Fibroblast of lung (primary cell): ENCODE data around the gene GABRG2. TPM values are rescaled to one million over a fixed set of nuclear protein-coding genes. Genes with fewer than 3 reads are reported as not detected.

Experiments
- DNase-seq, 2 donors: peaks; one replicate each; pipeline versions ENCODE4 v3.0.0 to v3.0.0-alpha.2; 2010; ENCODE audit warnings: low read depth in 2 of 2
- H2AFZ ChIP-seq: 2 replicates; pipeline ENCODE4 v1.5.1; 2012; ENCODE audit warnings: low read length, control low read depth, inconsistent platforms
- H3K27ac ChIP-seq: 2 replicates; pipeline ENCODE4 v1.5.1; 2011; ENCODE audit warnings: low read length, control low read depth; ENCODE audit not compliant: insufficient read depth
- H3K27me3 ChIP-seq: 2 replicates; pipeline ENCODE4 v1.5.1; 2011; ENCODE audit warnings: mild to moderate bottlenecking, low read length; ENCODE audit not compliant: control insufficient read depth, insufficient read depth
- H3K36me3 ChIP-seq: 2 replicates; pipeline ENCODE4 v1.5.1; 2011; ENCODE audit warnings: low read length; ENCODE audit not compliant: control insufficient read depth, insufficient read depth
- H3K4me1 ChIP-seq: 2 replicates; pipeline ENCODE4 v1.5.1; 2011; ENCODE audit warnings: low read length; ENCODE audit not compliant: control insufficient read depth, insufficient read depth; ENCODE audit errors: extremely low read depth
- H3K4me2 ChIP-seq: 2 replicates; pipeline ENCODE4 v1.5.1; 2011; ENCODE audit warnings: low read length, control low read depth; ENCODE audit not compliant: insufficient read depth; ENCODE audit errors: extremely low read depth
- H3K4me3 ChIP-seq, 4 experiments: fragments of 200-600 bp in 1 of 4; sonication (generic) in 1 of 4; replicated peaks in 1 of 4; 2 replicates each; pipeline ENCODE4 v1.5.1; 2011 to 2016; ENCODE audit warnings: low read length in 4 of 4, low read depth in 3 of 4, mild to moderate bottlenecking in 3 of 4, control low read depth in 2 of 4, inconsistent platforms in 1 of 4, mixed read lengths in 1 of 4; ENCODE audit not compliant: insufficient read depth in 1 of 4; ENCODE audit errors: control extremely low read depth in 1 of 4
- H3K79me2 ChIP-seq: 2 replicates; pipeline ENCODE4 v1.5.1; 2012; ENCODE audit warnings: mild to moderate bottlenecking, low read length, inconsistent platforms; ENCODE audit not compliant: control insufficient read depth, insufficient read depth
- H3K9ac ChIP-seq: 2 replicates; pipeline ENCODE4 v1.5.1; 2011; ENCODE audit warnings: mild to moderate bottlenecking, low read length, control low read depth; ENCODE audit not compliant: insufficient read depth
- H3K9me3 ChIP-seq: 2 replicates; pipeline ENCODE4 v1.5.1; 2012; ENCODE audit warnings: low read depth, low read length; ENCODE audit not compliant: control insufficient read depth, insufficient read depth
- H4K20me1 ChIP-seq: 2 replicates; pipeline ENCODE4 v1.5.1; 2011; ENCODE audit warnings: low read length; ENCODE audit not compliant: control insufficient read depth, insufficient read depth; ENCODE audit errors: extremely low read depth
- EZH2 ChIP-seq: IDR thresholded peaks from 2 replicates; pipeline ENCODE4 v1.5.1; 2012; ENCODE audit warnings: low read length, control low read depth, mild to moderate bottlenecking; ENCODE audit errors: missing control alignments
- polyA plus RNA-seq, 2 donors: library from polyadenylated mRNA; depleted of rRNA in 1 of 2; stranded (reverse) in 1 of 2; unstranded in 1 of 2; fragments of >200 nt; gene quantifications; 2 replicates each; pipeline ENCODE4 v1.2.1, GENCODE V29; 2011 to 2012; ENCODE audit warnings: missing spikeins in 1 of 2
- total RNA-seq: library from RNA; depleted of rRNA; stranded (reverse); fragments of >200 nt; gene quantifications from 2 replicates; pipeline ENCODE4 v1.2.1, GENCODE V29; 2014
- TF ChIP-seq, protein P1 (sequence below), 2 donors: IDR thresholded peaks in 1 of 2; conservative IDR thresholded peaks in 1 of 2; 1 replicate in 1 of 2; 2 replicates in 1 of 2; pipeline ENCODE4 v1.5.1; 2011 to 2012; ENCODE audit warnings: low read length in 2 of 2, control low read depth in 1 of 2, inconsistent platforms in 1 of 2, low read depth in 1 of 2, mild to moderate bottlenecking in 1 of 2

GABRG2 gene
- total and polyA plus RNA-seq, 2 donors (not counting 1 experiment from before 2014, with no cell fraction given), result not detected

- Histone ChIP-seq H3K79me2 (no peaks in the 10 kb centered on the region), H3K36me3 (no peaks in the 10 kb centered on the region), H3K4me2 (no peak overlapping the region), H4K20me1 (no peaks in the 10 kb centered on the region), H3K4me1 (no peaks in the 10 kb centered on the region), H3K27me3 (no peaks in the 10 kb centered on the region), H3K4me3 (no peak overlapping the region), H3K9ac (no peak overlapping the region), H3K27ac (no peak overlapping the region), H3K9me3 (no peaks in the 10 kb centered on the region), H2AFZ (no peak overlapping the region)
- TF ChIP-seq EZH2, result no peak
- TF ChIP-seq, protein P1, sequence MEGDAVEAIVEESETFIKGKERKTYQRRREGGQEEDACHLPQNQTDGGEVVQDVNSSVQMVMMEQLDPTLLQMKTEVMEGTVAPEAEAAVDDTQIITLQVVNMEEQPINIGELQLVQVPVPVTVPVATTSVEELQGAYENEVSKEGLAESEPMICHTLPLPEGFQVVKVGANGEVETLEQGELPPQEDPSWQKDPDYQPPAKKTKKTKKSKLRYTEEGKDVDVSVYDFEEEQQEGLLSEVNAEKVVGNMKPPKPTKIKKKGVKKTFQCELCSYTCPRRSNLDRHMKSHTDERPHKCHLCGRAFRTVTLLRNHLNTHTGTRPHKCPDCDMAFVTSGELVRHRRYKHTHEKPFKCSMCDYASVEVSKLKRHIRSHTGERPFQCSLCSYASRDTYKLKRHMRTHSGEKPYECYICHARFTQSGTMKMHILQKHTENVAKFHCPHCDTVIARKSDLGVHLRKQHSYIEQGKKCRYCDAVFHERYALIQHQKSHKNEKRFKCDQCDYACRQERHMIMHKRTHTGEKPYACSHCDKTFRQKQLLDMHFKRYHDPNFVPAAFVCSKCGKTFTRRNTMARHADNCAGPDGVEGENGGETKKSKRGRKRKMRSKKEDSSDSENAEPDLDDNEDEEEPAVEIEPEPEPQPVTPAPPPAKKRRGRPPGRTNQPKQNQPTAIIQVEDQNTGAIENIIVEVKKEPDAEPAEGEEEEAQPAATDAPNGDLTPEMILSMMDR (conservative IDR thresholded peaks at IDR 0.05 in 1 of 2, IDR thresholded peaks at IDR 0.05 in 1 of 2; ENCODE audit: low read depth in 1 of 2, low read length in 2 of 2), result no peak
- DNase-seq, result no peak
Observed at GRCh38 chr5:162187371-162187770, 119.8 kb downstream of the GABRG2 start.

DNA sequence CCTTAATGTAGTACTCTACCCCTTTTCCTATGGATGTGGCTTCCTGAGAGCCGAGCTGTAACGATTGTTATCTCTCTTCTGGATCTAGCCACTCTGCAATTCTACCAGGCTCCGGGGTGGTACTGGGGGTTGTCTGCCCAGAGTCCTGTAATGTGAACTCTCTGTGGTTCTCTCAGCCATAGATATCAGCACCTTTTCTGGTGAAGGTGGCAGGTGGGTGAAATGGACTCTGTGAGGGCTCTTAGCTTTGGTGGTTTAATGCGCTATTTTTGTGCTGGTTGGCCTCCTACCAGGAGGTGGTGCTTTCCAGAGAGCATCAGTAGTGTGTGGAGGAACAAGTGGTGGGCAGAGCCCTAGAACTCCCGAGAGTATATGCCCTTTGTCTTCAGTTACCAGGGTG lies 122.1 kb downstream of the GABRG2 start:
- Histone ChIP-seq H3K4me3 (no peak overlapping the region), H3K27me3 (no peaks in the 10 kb centered on the region), H3K4me1 (no peaks in the 10 kb centered on the region), H4K20me1 (no peaks in the 10 kb centered on the region), H3K9ac (no peak overlapping the region), H3K4me2 (no peak overlapping the region), H3K79me2 (no peaks in the 10 kb centered on the region), H3K27ac (no peak overlapping the region), H3K36me3 (no peaks in the 10 kb centered on the region), H2AFZ (no peak overlapping the region), H3K9me3 (no peaks in the 10 kb centered on the region)
- no peak for DNase-seq
- TF ChIP-seq, protein P1 (conservative IDR thresholded peaks at IDR 0.05 in 1 of 2, IDR thresholded peaks at IDR 0.05 in 1 of 2; ENCODE audit: low read depth in 1 of 2, low read length in 2 of 2), result no peak
- TF ChIP-seq EZH2, result no peak

DNA sequence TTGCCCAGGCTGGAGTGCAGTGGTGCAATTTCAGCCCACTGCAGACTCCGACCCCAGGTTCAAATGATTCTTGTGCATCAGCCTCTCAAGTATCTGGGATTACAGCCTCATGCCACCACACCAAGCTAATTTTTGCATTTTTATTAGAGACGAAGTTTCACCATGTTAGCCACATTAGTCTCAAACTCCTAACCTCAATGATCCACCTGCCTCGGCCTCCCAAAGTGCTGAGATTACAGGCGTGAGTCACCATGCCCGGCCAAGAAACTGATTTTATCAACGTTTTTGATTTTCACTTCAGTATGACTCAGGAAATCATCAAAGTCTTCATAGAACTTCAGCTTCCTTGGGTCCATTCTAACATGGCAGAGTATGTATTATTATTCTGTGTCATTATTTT lies 125.4 kb downstream of the GABRG2 start:
- no peak overlapping the region for H3K4me2 ChIP-seq
- no peaks in the 10 kb centered on the region for H4K20me1 ChIP-seq
- H3K9ac ChIP-seq, result no peak overlapping the region
- H3K27me3 ChIP-seq, result no peaks in the 10 kb centered on the region
- no peak overlapping the region for H2AFZ ChIP-seq
- no peak overlapping the region for H3K27ac ChIP-seq
- no peaks in the 10 kb centered on the region for H3K4me1 ChIP-seq
- no peak for TF ChIP-seq EZH2
- TF ChIP-seq, protein P1 (conservative IDR thresholded peaks at IDR 0.05 in 1 of 2, IDR thresholded peaks at IDR 0.05 in 1 of 2; ENCODE audit: low read depth in 1 of 2, low read length in 2 of 2), result no peak
- H3K9me3 ChIP-seq, result no peaks in the 10 kb centered on the region
- no peaks in the 10 kb centered on the region for H3K79me2 ChIP-seq
- H3K36me3 ChIP-seq, result no peaks in the 10 kb centered on the region
- no peak overlapping the region for H3K4me3 ChIP-seq
- no peak for DNase-seq
